Chondrocyte (in vitro differentiated cells): ENCODE data around the gene S100A16. TPM values are rescaled to one million over a fixed set of nuclear protein-coding genes. Genes with fewer than 3 reads are reported as not detected.

Experiments used
- DNase-seq: peaks from one replicate; pipeline ENCODE4 v3.0.0; 2021; ENCODE audit warnings: mixed read lengths, low spot score
- H3K27ac Mint-ChIP-seq: one replicate; pipeline ENCODE4 v1.8.0; 2021; ENCODE audit warnings: mild to moderate bottlenecking, moderate library complexity, mixed read lengths; ENCODE audit not compliant: unreplicated experiment
- H3K27me3 Mint-ChIP-seq: 2 replicates; pipeline ENCODE4 v1.8.0; 2021; ENCODE audit warnings: low read depth, mixed read lengths
- H3K36me3 Mint-ChIP-seq: 2 replicates; pipeline ENCODE4 v1.8.0; 2021; ENCODE audit warnings: low read depth, mixed read lengths
- H3K4me1 Mint-ChIP-seq: 2 replicates; pipeline ENCODE4 v1.8.0; 2021; ENCODE audit warnings: low read depth, mild to moderate bottlenecking, mixed read lengths
- H3K4me3 Mint-ChIP-seq: one replicate; pipeline ENCODE4 v1.8.0; 2021; ENCODE audit warnings: mild to moderate bottlenecking, moderate library complexity, mixed read lengths; ENCODE audit not compliant: unreplicated experiment
- H3K9me3 Mint-ChIP-seq: 2 replicates; pipeline ENCODE4 v1.8.0; 2021; ENCODE audit warnings: low read depth, mixed read lengths
- total RNA-seq: library from RNA; stranded (reverse); gene quantifications from 3 replicates; pipeline ENCODE4 v1.2.1, GENCODE V29; 2021
- TF ChIP-seq, protein P1 (sequence below): fragments of 200-600 bp; sonication (generic); IDR thresholded peaks from 2 replicates; pipeline ENCODE4 v1.5.0; 2021; ENCODE audit warnings: antibody characterized with exemption, mild to moderate bottlenecking, moderate library complexity

The S100A16 gene
- total RNA-seq, 1 donor from 2014 or later: 111 TPM

DNA sequence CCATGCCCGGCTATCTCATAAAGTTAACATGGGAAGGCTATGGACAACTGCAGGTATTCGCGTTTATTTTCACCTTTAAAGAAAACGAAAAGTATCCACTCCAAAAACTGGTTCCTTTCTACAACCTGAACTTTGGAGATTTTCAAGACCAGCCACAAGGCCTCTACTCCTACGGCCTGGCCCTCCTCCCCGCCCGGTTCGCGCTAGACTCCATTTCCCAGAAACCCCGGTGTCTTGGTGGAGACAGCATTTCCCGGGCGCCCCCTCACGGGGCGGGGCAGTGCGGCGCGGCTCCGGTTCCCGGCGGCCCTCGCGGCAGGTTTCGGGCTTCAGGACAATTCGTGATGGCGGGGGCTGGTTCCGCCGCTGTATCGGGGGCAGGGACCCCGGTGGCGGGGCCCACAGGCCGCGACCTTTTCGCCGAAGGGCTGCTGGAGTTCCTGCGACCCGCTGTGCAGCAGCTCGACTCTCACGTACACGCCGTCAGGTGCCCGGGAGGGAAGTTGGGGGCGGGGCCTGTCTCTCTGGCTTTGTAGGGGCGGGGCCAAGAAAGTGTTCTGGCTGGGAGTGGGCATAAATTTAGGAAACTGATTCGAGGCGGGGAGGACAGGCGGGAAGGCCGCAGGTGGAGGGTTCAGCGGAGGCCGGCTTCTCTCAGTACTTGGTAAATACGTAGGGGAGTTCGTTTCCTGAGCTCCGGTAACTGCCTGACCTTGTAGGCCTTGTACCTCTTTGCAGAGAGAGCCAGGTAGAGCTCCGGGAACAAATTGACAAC lies 45.6 kb upstream of the S100A16 start, which contains the start of gene SNAPIN:
TSS of gene SNAPIN (plus strand) at position 304 of the 775 bp plus-strand sequence. CDS start at position 345, 41 bp downstream.
- TF ChIP-seq, protein P1, sequence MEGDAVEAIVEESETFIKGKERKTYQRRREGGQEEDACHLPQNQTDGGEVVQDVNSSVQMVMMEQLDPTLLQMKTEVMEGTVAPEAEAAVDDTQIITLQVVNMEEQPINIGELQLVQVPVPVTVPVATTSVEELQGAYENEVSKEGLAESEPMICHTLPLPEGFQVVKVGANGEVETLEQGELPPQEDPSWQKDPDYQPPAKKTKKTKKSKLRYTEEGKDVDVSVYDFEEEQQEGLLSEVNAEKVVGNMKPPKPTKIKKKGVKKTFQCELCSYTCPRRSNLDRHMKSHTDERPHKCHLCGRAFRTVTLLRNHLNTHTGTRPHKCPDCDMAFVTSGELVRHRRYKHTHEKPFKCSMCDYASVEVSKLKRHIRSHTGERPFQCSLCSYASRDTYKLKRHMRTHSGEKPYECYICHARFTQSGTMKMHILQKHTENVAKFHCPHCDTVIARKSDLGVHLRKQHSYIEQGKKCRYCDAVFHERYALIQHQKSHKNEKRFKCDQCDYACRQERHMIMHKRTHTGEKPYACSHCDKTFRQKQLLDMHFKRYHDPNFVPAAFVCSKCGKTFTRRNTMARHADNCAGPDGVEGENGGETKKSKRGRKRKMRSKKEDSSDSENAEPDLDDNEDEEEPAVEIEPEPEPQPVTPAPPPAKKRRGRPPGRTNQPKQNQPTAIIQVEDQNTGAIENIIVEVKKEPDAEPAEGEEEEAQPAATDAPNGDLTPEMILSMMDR: peak; percentile 63
- H3K27me3 Mint-ChIP-seq: no peaks in the 10 kb centered on the region
- H3K9me3 Mint-ChIP-seq: no peaks in the 10 kb centered on the region
- H3K4me1 Mint-ChIP-seq: peaks cover 12% of the 10 kb centered on the region
- peak; percentile 95 for DNase-seq
- peaks cover 7% of the 10 kb centered on the region for H3K36me3 Mint-ChIP-seq
- H3K4me3 Mint-ChIP-seq: peak within 1 kb of the TSS; percentile 95
- peak within 1 kb of the TSS; percentile 94 for H3K27ac Mint-ChIP-seq

GRCh38 chr1:153655333-153655732 lies 42.4 kb upstream of the S100A16 start:
- Mint-ChIP-seq H3K9me3 (no peaks in the 10 kb centered on the region), H3K36me3 (no peaks in the 10 kb centered on the region), H3K4me3 (no peak overlapping the region), H3K27ac (no peak overlapping the region), H3K27me3 (no peaks in the 10 kb centered on the region), H3K4me1 (peaks cover 20% of the 10 kb centered on the region)
- peak; percentile 24 for DNase-seq
- TF ChIP-seq, protein P1: no peak

GRCh38 chr1:153652805-153653500 lies 40.0 kb upstream of the S100A16 start:
- no peaks in the 10 kb centered on the region for H3K36me3 Mint-ChIP-seq
- H3K27ac Mint-ChIP-seq: peak overlapping the region; percentile 54
- no peaks in the 10 kb centered on the region for H3K9me3 Mint-ChIP-seq

GRCh38 chr1:153651771-153652170 lies 38.8 kb upstream of the S100A16 start:
- DNase-seq: peak; percentile 55
- H3K4me1 Mint-ChIP-seq: peaks cover 7% of the 10 kb centered on the region
- H3K9me3 Mint-ChIP-seq: no peaks in the 10 kb centered on the region
- no peak overlapping the region for H3K27ac Mint-ChIP-seq
- no peaks in the 10 kb centered on the region for H3K36me3 Mint-ChIP-seq
- no peaks in the 10 kb centered on the region for H3K27me3 Mint-ChIP-seq
- TF ChIP-seq, protein P1: no peak
- H3K4me3 Mint-ChIP-seq: no peak overlapping the region

More at GRCh38 chr1:153652805-153653500, 40.0 kb upstream of the S100A16 start:
- Mint-ChIP-seq H3K4me3 (no peak overlapping the region), H3K27me3 (no peaks in the 10 kb centered on the region), H3K4me1 (peaks cover 7% of the 10 kb centered on the region)
- peak; percentile 25 for DNase-seq
- TF ChIP-seq, protein P1: no peak

DNA sequence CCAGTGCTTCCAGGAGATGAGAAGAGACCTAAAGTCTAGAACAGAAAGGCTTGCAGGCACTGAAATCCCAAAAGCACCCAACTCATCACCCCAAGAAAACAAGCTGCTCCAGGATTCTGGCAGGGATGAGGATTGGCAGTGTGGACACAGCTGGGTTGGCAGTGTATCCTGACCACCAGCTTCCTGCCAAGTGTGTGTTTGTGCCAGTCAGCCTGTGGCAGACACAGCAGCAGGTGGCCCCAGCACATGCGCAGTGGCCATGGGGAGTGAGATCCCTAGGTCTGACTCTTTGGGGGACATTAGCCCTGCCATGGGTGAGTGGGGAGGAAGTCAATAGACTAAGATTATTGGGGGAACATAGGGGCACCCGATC lies 36.9 kb upstream of the S100A16 start:
- peaks cover 12% of the 10 kb centered on the region for H3K36me3 Mint-ChIP-seq
- H3K27ac Mint-ChIP-seq: peak overlapping the region; percentile 76
- DNase-seq: peak; percentile 49
- TF ChIP-seq, protein P1: no peak
- no peaks in the 10 kb centered on the region for H3K9me3 Mint-ChIP-seq
- H3K4me3 Mint-ChIP-seq: no peak overlapping the region
- peaks cover 7% of the 10 kb centered on the region for H3K4me1 Mint-ChIP-seq
- no peaks in the 10 kb centered on the region for H3K27me3 Mint-ChIP-seq
